GM18868 (cell line): ENCODE data around the gene ZEB1.
A peak's percentile ranks its signal among the peaks of the same experiment; 100 is the strongest.

Experiments used
- ATAC-seq: cut with Tn5 transposase; IDR thresholded peaks from one replicate; pipeline ENCODE4 v1.9.1; 2021; ENCODE audit warnings: mild to moderate bottlenecking, moderate library complexity; ENCODE audit not compliant: unreplicated experiment

The ZEB1 gene

DNA sequence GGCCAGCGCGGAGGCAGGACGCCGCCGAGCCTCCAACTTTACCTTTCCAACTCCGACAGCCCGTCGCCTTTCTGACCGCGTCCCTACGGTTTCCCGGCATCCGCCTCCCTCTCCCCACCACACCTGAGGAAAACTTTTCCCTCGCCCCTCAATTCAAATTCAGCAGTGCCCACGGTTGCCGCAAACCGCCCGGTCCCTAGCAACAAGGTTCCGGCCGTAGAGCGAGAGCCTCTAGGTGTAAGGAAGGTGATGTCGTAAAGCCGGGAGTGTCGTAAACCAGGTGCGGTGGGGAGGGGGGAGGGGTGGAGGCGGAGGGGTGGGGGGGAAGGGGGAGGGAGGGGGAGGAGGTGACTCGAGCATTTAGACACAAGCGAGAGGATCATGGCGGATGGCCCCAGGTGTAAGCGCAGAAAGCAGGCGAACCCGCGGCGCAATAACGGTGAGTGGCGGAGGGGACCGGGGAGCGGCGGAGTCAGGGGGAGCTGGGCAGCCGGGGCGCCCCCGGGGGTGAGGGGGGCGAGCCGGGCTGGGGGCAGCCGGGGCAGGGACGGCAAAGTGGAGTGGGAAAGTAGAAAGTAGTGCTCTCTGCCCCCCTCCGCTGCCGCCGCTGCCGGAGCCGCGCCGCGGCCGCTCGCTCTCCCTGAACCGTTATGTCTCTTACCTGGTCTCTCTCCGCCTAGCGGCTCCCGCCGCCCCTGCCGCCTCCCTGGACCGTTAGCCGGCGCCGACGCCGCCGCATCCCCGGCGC lies at the start of gene ZEB1:
Gene ZEB1 (plus strand): TSS at position 363 of the 748 bp plus-strand sequence. CDS start 19 bp downstream, at position 382.
- peak; percentile 34 for ATAC-seq

- ATAC-seq = no peak
These were observed 48.1 kb upstream of the ZEB1 start for GRCh38 chr10:31270954-31271353.

- no peak for ATAC-seq
These were observed 46.2 kb upstream of the ZEB1 start for GRCh38 chr10:31272841-31273240.

GRCh38 chr10:31273789-31274188 lies 45.2 kb upstream of the ZEB1 start:
- no peak for ATAC-seq

DNA sequence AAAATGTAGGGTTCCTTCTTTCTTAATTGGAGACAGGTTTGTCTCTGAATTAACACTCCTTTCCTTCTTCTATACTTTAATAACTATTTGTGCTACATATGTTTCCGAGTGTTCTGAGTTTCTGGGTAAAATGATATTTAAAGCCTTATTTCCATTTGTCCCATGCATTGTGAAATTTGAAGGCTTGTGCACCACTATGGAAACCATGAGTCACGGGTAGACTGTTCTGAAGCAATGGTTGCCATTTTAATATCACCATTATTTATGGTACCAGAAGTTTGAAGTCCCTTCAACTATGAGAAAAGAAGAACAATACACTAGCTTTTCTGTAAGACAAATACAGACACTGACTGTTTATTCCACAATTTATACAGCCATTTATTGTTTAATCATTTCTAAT lies 44.7 kb upstream of the ZEB1 start:
- no peak for ATAC-seq

DNA sequence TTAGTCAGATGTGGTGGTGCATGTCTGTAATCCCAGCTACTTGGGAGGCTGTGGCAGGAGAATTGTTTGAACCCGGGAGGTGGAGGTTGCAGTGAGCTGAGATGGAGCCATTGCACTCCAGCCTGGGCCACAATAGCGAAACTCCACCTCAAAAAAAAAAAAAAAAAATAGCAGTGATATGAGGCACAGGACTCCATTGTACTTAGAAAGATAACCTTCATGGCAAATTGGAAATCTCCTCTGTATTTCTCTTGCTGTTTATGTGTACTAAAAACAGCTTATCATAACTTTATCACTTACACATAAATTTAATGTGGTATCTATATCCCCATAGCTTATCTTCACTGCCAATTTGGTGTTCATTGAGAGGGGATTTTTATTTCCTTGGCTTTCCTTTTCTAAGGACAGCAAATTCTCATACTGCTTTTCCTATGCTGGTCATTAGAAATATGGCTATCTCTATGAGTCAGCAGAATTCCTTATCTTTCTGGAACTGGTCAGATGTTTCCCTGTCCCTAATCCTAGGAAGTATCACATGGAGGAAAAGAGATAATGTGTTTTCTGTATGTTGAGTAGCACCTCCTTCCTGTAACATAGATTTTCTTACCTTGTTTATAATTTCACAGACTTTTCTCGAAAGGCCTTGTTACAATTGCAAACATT lies 40.6 kb upstream of the ZEB1 start:
- no peak for ATAC-seq

- no peak for ATAC-seq
These were observed 38.0 kb upstream of the ZEB1 start for GRCh38 chr10:31280972-31281371.

GRCh38 chr10:31288001-31288400 lies 31.0 kb upstream of the ZEB1 start:
- ATAC-seq = no peak

DNA sequence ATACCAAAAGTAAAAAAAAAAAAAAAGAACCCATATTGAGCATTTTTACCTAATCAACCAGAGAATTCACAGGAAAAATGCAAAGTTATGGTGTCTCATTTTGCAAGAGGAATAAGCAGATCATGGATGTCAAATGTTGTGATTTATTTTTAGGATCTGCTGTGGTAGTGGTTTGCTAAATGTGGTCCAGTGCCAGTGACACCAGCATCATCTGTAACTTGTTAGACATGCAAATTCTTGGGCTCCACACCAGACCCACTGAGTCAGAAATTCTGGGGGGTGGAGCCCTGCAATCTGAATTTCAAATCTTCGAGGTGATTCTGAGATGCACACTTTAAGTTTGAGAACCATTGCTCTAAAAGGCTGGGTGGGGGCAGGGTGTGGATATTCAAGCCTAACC lies 30.1 kb upstream of the ZEB1 start:
- no peak for ATAC-seq

GRCh38 chr10:31290386-31290785 lies 28.6 kb upstream of the ZEB1 start:
- no peak for ATAC-seq

GRCh38 chr10:31291123-31291522 lies 27.9 kb upstream of the ZEB1 start:
- no peak for ATAC-seq

DNA sequence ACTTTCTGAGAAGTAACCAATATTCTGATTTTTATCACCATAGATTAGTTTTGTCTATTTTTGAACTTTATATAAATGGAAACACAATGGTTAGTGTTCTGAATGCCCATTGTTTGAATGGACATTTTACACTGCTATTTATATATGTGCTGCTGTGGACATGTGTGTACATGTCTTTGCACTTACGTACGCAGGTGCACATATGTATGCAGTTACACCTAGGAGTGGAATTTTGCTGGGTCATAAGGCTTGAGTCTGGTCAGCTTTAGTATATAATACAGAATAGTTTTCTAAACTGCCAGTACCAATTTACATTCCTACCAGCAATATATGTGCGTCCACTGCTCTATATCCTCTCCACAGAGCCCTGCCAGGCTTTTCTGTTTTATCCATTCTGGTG lies 24.5 kb upstream of the ZEB1 start:
- no peak for ATAC-seq

GRCh38 chr10:31296754-31297153 lies 22.3 kb upstream of the ZEB1 start:
- no peak for ATAC-seq

DNA sequence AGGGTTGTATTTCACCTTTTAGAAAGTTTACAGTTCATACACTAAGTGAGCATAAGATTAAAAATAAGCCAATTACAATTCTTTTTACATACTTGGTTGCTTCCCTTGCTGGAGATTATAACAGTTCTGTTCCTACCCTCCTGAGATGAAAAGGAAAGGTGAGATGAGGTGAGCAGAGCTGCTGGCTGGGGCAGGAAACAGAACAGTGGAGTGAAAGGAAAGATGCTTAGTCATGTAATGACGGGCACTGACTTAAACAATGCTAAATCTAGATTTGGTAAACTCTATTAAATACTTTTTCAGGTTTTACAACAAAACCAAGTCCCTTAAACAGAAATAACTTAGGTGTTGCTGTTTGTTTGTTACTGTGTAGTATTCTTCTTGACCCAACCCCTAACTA lies 19.9 kb upstream of the ZEB1 start:
- no peak for ATAC-seq

- ATAC-seq = no peak
These were observed 15.8 kb upstream of the ZEB1 start for GRCh38 chr10:31303212-31303611.

GRCh38 chr10:31304291-31304970 lies 14.6 kb upstream of the ZEB1 start:
- ATAC-seq = no peak

DNA sequence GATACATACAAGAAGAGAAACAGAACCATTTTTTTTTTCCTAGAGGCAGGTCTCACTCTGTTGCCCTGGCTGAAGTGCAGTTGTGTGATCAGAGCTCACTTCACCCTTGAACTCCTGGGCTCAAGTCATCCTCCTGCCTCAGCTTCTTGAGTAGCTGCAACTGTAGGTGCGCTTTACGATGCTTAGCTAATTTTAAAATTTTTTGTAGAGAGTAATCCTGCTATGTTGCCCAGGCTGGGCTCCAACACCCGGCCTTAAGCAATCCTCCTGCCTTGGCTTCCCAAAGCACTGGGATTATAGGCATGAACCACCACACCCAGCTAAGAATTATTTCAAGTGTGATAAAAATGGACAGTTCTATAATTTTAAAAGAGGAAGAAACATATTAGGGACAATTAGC lies 5.6 kb upstream of the ZEB1 start:
- ATAC-seq = no peak

- no peak for ATAC-seq
These were observed 4.5 kb upstream of the ZEB1 start for GRCh38 chr10:31314256-31315150.

- no peak for ATAC-seq
These were observed 3.6 kb upstream of the ZEB1 start for GRCh38 chr10:31315453-31315852.

- ATAC-seq = no peak
These were observed 1.8 kb upstream of the ZEB1 start for GRCh38 chr10:31317171-31317570.
